B cell (primary cell): ENCODE data around the gene UPF3B.
"Not testable (repeated sequence)": the region's sequence is repeated elsewhere in the genome, so short reads cannot be mapped to it uniquely, and the experiment has no call there.

Source experiments
- EZH2 ChIP-seq: IDR thresholded peaks from 2 replicates; pipeline ENCODE4 v1.6.1; 2012; ENCODE audit warnings: borderline replicate concordance, low read depth, mild to moderate bottlenecking, moderate library complexity, low read length; ENCODE audit not compliant: insufficient read depth, poor library complexity, severe bottlenecking
- TF ChIP-seq, protein P1 (sequence below): fragments of 200-600 bp; IDR thresholded peaks from one replicate; pipeline ENCODE4 v1.8.0; 2022; ENCODE audit warnings: antibody characterized with exemption, mild to moderate bottlenecking

- TF ChIP-seq, protein P1, sequence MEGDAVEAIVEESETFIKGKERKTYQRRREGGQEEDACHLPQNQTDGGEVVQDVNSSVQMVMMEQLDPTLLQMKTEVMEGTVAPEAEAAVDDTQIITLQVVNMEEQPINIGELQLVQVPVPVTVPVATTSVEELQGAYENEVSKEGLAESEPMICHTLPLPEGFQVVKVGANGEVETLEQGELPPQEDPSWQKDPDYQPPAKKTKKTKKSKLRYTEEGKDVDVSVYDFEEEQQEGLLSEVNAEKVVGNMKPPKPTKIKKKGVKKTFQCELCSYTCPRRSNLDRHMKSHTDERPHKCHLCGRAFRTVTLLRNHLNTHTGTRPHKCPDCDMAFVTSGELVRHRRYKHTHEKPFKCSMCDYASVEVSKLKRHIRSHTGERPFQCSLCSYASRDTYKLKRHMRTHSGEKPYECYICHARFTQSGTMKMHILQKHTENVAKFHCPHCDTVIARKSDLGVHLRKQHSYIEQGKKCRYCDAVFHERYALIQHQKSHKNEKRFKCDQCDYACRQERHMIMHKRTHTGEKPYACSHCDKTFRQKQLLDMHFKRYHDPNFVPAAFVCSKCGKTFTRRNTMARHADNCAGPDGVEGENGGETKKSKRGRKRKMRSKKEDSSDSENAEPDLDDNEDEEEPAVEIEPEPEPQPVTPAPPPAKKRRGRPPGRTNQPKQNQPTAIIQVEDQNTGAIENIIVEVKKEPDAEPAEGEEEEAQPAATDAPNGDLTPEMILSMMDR, result not testable (repeated sequence)
- not testable (repeated sequence) for TF ChIP-seq EZH2
These were observed 39.4 kb upstream of the UPF3B start for GRCh38 chrX:119891961-119892692.
